ENCODE results near the gene MAP3K20. TPM values are rescaled to one million over a fixed set of nuclear protein-coding genes. Genes with fewer than 3 reads are reported as not detected.

MAP3K20 gene
- polyA plus RNA-seq, 1 experiment: 74.6 TPM

GRCh38 chr2:173048897-173049661 lies 26.6 kb upstream of the MAP3K20 start:
- peak; percentile 90 for DNase-seq (ENCODE audit: low read depth, low spot score)
- Histone ChIP-seq H3K27ac (ENCODE audit: low read depth, low read length) (peak overlapping the region; percentile 49), H3K9me3 (ENCODE audit: control insufficient read depth, insufficient read depth, low read length) (no peaks in the 10 kb centered on the region), H3K27me3 (ENCODE audit: control insufficient read depth, insufficient read depth, low read length) (no peaks in the 10 kb centered on the region), H3K4me3 (ENCODE audit: low read depth, low read length) (no peak overlapping the region)
- TF ChIP-seq CTCF (IDR thresholded peaks at IDR 0.05; ENCODE audit: low read depth, low read length): no peak
- ChIA-PET POLR2A (interaction anchor here (0.6 to 2.1 kb wide), 6 partner anchors 15 to 162 kb away, joined by 3 to 9 read pairs (median 4); no protein-coding TSS in a partner anchor), CTCF (interaction anchor here (0.7 to 1.9 kb wide), 2 partner anchors 16 to 21 kb away, joined by 4 to 11 read pairs; no protein-coding TSS in a partner anchor)

- Histone ChIP-seq H3K4me3 (ENCODE audit: low read depth, low read length) (no peak overlapping the region), H3K27me3 (ENCODE audit: control insufficient read depth, insufficient read depth, low read length) (no peaks in the 10 kb centered on the region), H3K27ac (ENCODE audit: low read depth, low read length) (no peak overlapping the region), H3K9me3 (ENCODE audit: control insufficient read depth, insufficient read depth, low read length) (no peaks in the 10 kb centered on the region)
- DNase-seq (ENCODE audit: low read depth, low spot score): no peak
- no peak for TF ChIP-seq CTCF (IDR thresholded peaks at IDR 0.05; ENCODE audit: low read depth, low read length)
- ChIA-PET POLR2A (interaction anchor here (0.6 to 2.1 kb wide), 5 partner anchors 14 to 40 kb away, joined by 3 to 9 read pairs (median 3); no protein-coding TSS in a partner anchor), CTCF (interaction anchor here (1.9 kb wide), 1 partner anchor 22 kb away, joined by 11 read pairs; no protein-coding TSS in a partner anchor)
Measured at GRCh38 chr2:173049831-173050230, 25.8 kb upstream of the MAP3K20 start.

- Histone ChIP-seq H3K4me3 (ENCODE audit: low read depth, low read length) (no peak overlapping the region), H3K27ac (ENCODE audit: low read depth, low read length) (no peak overlapping the region), H3K9me3 (ENCODE audit: control insufficient read depth, insufficient read depth, low read length) (no peaks in the 10 kb centered on the region), H3K27me3 (ENCODE audit: control insufficient read depth, insufficient read depth, low read length) (no peaks in the 10 kb centered on the region)
- DNase-seq (ENCODE audit: low read depth, low spot score): no peak
- no peak for TF ChIP-seq CTCF (IDR thresholded peaks at IDR 0.05; ENCODE audit: low read depth, low read length)
- ChIA-PET POLR2A (interaction anchor here (0.6 kb wide), 1 partner anchor 246 kb away, joined by 3 read pairs; no protein-coding TSS in a partner anchor), CTCF (interaction anchor here (0.7 kb wide), 1 partner anchor 14 kb away, joined by 6 read pairs; no protein-coding TSS in a partner anchor)
Measured at GRCh38 chr2:173050684-173051083, 25.0 kb upstream of the MAP3K20 start.

- Histone ChIP-seq H3K4me3 (ENCODE audit: low read depth, low read length) (no peak overlapping the region), H3K9me3 (ENCODE audit: control insufficient read depth, insufficient read depth, low read length) (no peaks in the 10 kb centered on the region), H3K27me3 (ENCODE audit: control insufficient read depth, insufficient read depth, low read length) (no peaks in the 10 kb centered on the region), H3K27ac (ENCODE audit: low read depth, low read length) (no peak overlapping the region)
- ChIA-PET CTCF (no interaction called here), POLR2A (no interaction called here)
- DNase-seq (ENCODE audit: low read depth, low spot score): no peak
- TF ChIP-seq CTCF (IDR thresholded peaks at IDR 0.05; ENCODE audit: low read depth, low read length): no peak
Measured at GRCh38 chr2:173051463-173052215, 24.0 kb upstream of the MAP3K20 start.

All from AG04450 (cell line).